HepG2 (cell line): ENCODE measurements around the gene DPY19L1. TPM values are rescaled to one million over a fixed set of nuclear protein-coding genes. Genes with fewer than 3 reads are reported as not detected.

Source experiments
- BRCA1 ChIP-seq: sonication (generic); formaldehyde crosslinking; IDR thresholded peaks from 2 replicates; pipeline ENCODE4 v1.4.0; 2020; ENCODE audit warnings: missing genetic modification reagents
- FOXM1 ChIP-seq: sonication (generic); formaldehyde crosslinking; IDR thresholded peaks from 2 replicates; pipeline ENCODE4 v1.5.0; 2020; ENCODE audit warnings: missing genetic modification reagents
- HES4 ChIP-seq: sonication (generic); formaldehyde crosslinking; IDR thresholded peaks from 2 replicates; pipeline ENCODE4 v1.9.0; 2021; ENCODE audit warnings: mild to moderate bottlenecking, missing genetic modification reagents, borderline replicate concordance
- MIER3 ChIP-seq: IDR thresholded peaks from 2 replicates; pipeline ENCODE4 v1.6.1; 2016; ENCODE audit warnings: missing compliant biosample characterization, borderline replicate concordance
- MTA3 ChIP-seq: sonication (generic); formaldehyde crosslinking; IDR thresholded peaks from 2 replicates; pipeline ENCODE4 v1.4.0; 2020; ENCODE audit warnings: missing genetic modification reagents
- NFE2 ChIP-seq: sonication (generic); formaldehyde crosslinking; IDR thresholded peaks from 2 replicates; pipeline ENCODE4 v1.4.0; 2020; ENCODE audit warnings: missing genetic modification reagents
- PAX8 ChIP-seq: sonication (generic); formaldehyde crosslinking; IDR thresholded peaks from 2 replicates; pipeline ENCODE4 v1.8.0; 2022; ENCODE audit warnings: mild to moderate bottlenecking, missing genetic modification reagents, borderline replicate concordance
- REL ChIP-seq: sonication (generic); formaldehyde crosslinking; conservative IDR thresholded peaks from 2 replicates; pipeline ENCODE4 v1.8.0; 2022; ENCODE audit warnings: mild to moderate bottlenecking, missing genetic modification reagents, moderate library complexity
- SIN3A ChIP-seq: IDR thresholded peaks from 2 replicates; pipeline ENCODE4 v1.6.1; 2011; ENCODE audit warnings: low read depth, mild to moderate bottlenecking, control low read depth, low read length, borderline replicate concordance
- ZBTB21 ChIP-seq: sonication (generic); formaldehyde crosslinking; IDR thresholded peaks from 2 replicates; pipeline ENCODE4 v1.4.0; 2020; ENCODE audit warnings: missing genetic modification reagents
- ZBTB3 ChIP-seq: sonication (generic); formaldehyde crosslinking; IDR thresholded peaks from 2 replicates; pipeline ENCODE4 v1.4.0; 2020; ENCODE audit warnings: low read depth, mild to moderate bottlenecking, moderate library complexity, missing genetic modification reagents, borderline replicate concordance
- ZNF329 ChIP-seq: sonication (generic); formaldehyde crosslinking; IDR thresholded peaks from 2 replicates; pipeline ENCODE4 v1.9.0; 2021; ENCODE audit warnings: low read depth, mild to moderate bottlenecking, missing genetic modification reagents
- ZNF337 ChIP-seq: sonication (generic); formaldehyde crosslinking; IDR thresholded peaks from 2 replicates; pipeline ENCODE4 v1.5.1; 2020; ENCODE audit warnings: missing genetic modification reagents, low read depth, mild to moderate bottlenecking, borderline replicate concordance
- ZNF510 ChIP-seq: sonication (generic); formaldehyde crosslinking; IDR thresholded peaks from 2 replicates; pipeline ENCODE4 v1.4.0; 2020; ENCODE audit warnings: low read depth, mild to moderate bottlenecking, missing genetic modification reagents
- ZNF564 ChIP-seq: sonication (generic); formaldehyde crosslinking; IDR thresholded peaks from 2 replicates; pipeline ENCODE4 v1.8.1; 2023; ENCODE audit warnings: mild to moderate bottlenecking, missing genetic modification reagents
- polyA plus RNA-seq, 8 experiments: library from polyadenylated mRNA; depleted of rRNA in 3 of 8; stranded (reverse) in 7 of 8; unstranded in 1 of 8; fragments of >200 nt; fragmentation: Illumina TruSeq in 4 of 8; extraction: Trizol in 4 of 8; gene quantifications; 2 replicates each; pipeline versions ENCODE4 v1.2.1 to v1.2.3, GENCODE V29; 2011 to 2016; ENCODE audit warnings: low read depth in 4 of 8, missing spikeins in 1 of 8, mixed read lengths in 1 of 8; ENCODE audit not compliant: insufficient read depth in 1 of 8
- total RNA-seq, 5 experiments: library from RNA; depleted of rRNA; stranded (reverse); fragments of >200 nt; fragmentation: Illumina TruSeq; extraction: Trizol; gene quantifications; 2 replicates each; pipeline ENCODE4 v1.2.3, GENCODE V29; 2016; ENCODE audit warnings: low read depth in 1 of 5
- TF ChIP-seq, protein P1 (sequence below): sonication (generic); formaldehyde crosslinking; IDR thresholded peaks from 2 replicates; pipeline ENCODE4 v1.4.0; 2020; ENCODE audit warnings: missing genetic modification reagents; ENCODE audit errors: not compliant biosample characterization
- TF ChIP-seq, protein P2 (sequence below): IDR thresholded peaks from 2 replicates; pipeline ENCODE4 v1.6.1; 2012; ENCODE audit warnings: low read length, improper control_type of control experiment
- TF ChIP-seq, protein P3 (sequence below): sonication (generic); formaldehyde crosslinking; IDR thresholded peaks from 2 replicates; pipeline ENCODE4 v1.4.0; 2020; ENCODE audit warnings: missing genetic modification reagents
- TF ChIP-seq, protein P4 (sequence below): sonication (generic); formaldehyde crosslinking; IDR thresholded peaks from 2 replicates; pipeline ENCODE4 v1.5.1; 2020; ENCODE audit warnings: mild to moderate bottlenecking, missing genetic modification reagents

DPY19L1 gene
- total and polyA plus RNA-seq, 2 of the 13 experiments (the other 11 are each of a cell fraction or from before 2014, with no cell fraction given) = 18.9 to 32.6 TPM

DNA sequence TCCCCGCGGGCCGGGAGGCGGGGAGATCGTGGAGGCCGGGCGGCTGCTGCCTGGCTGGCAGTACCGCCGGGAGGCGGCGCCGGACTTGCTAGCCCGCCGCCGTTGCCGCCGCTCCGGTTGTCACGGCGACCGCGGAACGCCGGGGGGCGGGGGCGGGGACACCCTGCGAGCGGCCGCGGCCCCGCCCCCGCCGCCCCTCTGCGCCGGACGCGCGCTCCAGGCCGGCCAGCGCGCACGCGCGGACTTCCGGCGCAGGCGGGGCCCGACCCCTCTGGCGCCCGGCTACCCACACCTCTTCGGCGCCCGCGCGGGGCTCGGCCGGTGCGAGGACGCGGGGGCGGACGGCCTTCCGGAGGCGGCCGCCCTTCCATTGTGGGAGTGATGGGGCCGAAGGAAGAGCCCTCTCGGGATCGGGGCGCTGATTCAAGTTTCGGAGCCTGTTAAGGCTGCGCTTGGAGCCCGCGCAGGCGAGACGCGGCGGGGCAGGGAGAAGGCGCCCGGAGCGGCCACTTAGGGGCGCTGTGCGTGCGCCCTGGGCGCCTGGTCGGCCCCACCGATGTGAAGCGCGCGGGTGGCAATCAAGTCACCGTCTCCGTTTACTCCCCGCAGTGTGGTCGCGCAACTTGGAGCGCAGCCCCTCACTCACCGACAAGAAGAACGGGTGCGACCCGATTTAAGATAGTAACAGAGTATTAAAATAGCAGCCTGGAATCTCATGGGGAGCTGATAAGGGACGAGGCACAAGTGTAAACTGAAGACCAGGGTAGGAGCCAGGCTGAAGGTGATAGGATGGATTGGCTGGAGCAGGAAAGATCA, 449 bp upstream of the DPY19L1 start (continued):
- TF ChIP-seq ZNF329 (CRISPR knock-in tag) (no peak), FOXM1 (CRISPR knock-in tag) (no peak), HES4 (CRISPR knock-in tag) (no peak; the same call in 1 of the 2 replicates), NFE2 (CRISPR knock-in tag) (no peak), ZNF510 (CRISPR knock-in tag) (no peak), SIN3A (no peak), ZBTB21 (CRISPR knock-in tag) (no peak), MTA3 (CRISPR knock-in tag) (no peak), PAX8 (CRISPR knock-in tag) (no peak), MIER3 (CRISPR knock-in tag) (no peak), ZNF337 (no peak), ZBTB3 (CRISPR knock-in tag) (no peak), REL (CRISPR knock-in tag) (no peak), BRCA1 (CRISPR knock-in tag) (no peak), ZNF564 (CRISPR knock-in tag) (0 out of 2 replicates have a peak, but pooled peaks have one; percentile 59)
- TF ChIP-seq, protein P1, sequence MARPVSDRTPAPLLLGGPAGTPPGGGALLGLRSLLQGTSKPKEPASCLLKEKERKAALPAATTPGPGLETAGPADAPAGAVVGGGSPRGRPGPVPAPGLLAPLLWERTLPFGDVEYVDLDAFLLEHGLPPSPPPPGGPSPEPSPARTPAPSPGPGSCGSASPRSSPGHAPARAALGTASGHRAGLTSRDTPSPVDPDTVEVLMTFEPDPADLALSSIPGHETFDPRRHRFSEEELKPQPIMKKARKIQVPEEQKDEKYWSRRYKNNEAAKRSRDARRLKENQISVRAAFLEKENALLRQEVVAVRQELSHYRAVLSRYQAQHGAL = no peak
- TF ChIP-seq, protein P2, sequence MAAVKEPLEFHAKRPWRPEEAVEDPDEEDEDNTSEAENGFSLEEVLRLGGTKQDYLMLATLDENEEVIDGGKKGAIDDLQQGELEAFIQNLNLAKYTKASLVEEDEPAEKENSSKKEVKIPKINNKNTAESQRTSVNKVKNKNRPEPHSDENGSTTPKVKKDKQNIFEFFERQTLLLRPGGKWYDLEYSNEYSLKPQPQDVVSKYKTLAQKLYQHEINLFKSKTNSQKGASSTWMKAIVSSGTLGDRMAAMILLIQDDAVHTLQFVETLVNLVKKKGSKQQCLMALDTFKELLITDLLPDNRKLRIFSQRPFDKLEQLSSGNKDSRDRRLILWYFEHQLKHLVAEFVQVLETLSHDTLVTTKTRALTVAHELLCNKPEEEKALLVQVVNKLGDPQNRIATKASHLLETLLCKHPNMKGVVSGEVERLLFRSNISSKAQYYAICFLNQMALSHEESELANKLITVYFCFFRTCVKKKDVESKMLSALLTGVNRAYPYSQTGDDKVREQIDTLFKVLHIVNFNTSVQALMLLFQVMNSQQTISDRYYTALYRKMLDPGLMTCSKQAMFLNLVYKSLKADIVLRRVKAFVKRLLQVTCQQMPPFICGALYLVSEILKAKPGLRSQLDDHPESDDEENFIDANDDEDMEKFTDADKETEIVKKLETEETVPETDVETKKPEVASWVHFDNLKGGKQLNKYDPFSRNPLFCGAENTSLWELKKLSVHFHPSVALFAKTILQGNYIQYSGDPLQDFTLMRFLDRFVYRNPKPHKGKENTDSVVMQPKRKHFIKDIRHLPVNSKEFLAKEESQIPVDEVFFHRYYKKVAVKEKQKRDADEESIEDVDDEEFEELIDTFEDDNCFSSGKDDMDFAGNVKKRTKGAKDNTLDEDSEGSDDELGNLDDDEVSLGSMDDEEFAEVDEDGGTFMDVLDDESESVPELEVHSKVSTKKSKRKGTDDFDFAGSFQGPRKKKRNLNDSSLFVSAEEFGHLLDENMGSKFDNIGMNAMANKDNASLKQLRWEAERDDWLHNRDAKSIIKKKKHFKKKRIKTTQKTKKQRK = no peak
- TF ChIP-seq, protein P3, sequence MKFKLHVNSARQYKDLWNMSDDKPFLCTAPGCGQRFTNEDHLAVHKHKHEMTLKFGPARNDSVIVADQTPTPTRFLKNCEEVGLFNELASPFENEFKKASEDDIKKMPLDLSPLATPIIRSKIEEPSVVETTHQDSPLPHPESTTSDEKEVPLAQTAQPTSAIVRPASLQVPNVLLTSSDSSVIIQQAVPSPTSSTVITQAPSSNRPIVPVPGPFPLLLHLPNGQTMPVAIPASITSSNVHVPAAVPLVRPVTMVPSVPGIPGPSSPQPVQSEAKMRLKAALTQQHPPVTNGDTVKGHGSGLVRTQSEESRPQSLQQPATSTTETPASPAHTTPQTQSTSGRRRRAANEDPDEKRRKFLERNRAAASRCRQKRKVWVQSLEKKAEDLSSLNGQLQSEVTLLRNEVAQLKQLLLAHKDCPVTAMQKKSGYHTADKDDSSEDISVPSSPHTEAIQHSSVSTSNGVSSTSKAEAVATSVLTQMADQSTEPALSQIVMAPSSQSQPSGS = 0 out of 2 replicates have a peak, but pooled peaks have one; percentile 24
- TF ChIP-seq, protein P4, sequence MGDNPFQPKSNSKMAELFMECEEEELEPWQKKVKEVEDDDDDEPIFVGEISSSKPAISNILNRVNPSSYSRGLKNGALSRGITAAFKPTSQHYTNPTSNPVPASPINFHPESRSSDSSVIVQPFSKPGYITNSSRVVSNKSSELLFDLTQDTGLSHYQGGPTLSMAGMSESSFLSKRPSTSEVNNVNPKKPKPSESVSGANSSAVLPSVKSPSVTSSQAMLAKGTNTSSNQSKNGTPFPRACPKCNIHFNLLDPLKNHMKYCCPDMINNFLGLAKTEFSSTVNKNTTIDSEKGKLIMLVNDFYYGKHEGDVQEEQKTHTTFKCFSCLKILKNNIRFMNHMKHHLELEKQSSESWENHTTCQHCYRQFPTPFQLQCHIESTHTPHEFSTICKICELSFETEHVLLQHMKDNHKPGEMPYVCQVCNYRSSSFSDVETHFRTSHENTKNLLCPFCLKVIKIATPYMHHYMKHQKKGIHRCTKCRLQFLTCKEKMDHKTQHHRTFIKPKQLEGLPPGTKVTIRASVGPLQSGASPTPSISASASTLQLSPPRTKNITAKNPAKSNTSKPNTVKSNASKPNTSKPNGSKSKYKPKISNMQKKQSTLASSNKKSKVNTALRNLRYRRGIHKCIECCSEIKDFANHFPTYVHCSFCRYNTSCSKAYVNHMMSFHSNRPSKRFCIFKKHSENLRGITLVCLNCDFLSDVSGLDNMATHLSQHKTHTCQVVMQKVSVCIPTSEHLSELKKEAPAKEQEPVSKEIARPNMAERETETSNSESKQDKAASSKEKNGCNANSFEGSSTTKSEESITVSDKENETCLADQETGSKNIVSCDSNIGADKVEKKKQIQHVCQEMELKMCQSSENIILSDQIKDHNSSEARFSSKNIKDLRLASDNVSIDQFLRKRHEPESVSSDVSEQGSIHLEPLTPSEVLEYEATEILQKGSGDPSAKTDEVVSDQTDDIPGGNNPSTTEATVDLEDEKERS (CRISPR knock-in tag) = no peak
